GM12891 (cell line): Measurements from ENCODE around the gene ERGIC2.

Source experiments
- POLR2A ChIP-seq: IDR thresholded peaks from 2 replicates; pipeline ENCODE4 v1.6.1; 2011; ENCODE audit warnings: low read depth, low read length, control low read depth
- POLR2AphosphoS5 ChIP-seq: IDR thresholded peaks from 2 replicates; pipeline ENCODE4 v1.6.1; 2011; ENCODE audit warnings: low read depth, low read length, control low read depth
- POU2F2 ChIP-seq: IDR thresholded peaks from 2 replicates; pipeline ENCODE4 v1.6.1; 2011; ENCODE audit warnings: low read depth, mild to moderate bottlenecking, control low read depth, low read length, moderate library complexity
- SPI1 ChIP-seq: IDR thresholded peaks from 2 replicates; pipeline ENCODE4 v1.6.1; 2011; ENCODE audit warnings: low read depth, low read length, control low read depth
- TAF1 ChIP-seq: IDR thresholded peaks from 2 replicates; pipeline ENCODE4 v1.6.1; 2011; ENCODE audit warnings: low read depth, low read length, control low read depth

DNA sequence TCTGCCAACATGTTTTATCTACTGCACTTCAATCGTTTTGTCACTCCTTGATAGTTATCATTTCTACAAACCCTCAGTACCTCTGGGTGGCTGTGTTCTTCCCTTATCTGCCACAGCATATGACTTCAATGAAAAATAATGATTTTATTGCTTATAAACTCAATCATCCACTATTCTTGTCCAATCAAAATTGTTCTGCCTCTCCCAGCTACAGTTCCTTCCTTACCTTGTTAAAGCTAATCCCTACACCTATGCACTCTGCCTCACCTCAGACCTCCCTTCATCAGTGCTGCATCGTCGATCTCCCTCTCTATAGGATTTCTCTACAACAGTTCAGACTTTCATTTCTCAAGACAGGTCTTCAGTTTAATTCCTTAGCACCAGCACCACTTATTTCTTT lies 58.8 kb downstream of the ERGIC2 start:
- no peak for TF ChIP-seq TAF1
- no peak for TF ChIP-seq POLR2A
- no peak for TF ChIP-seq POLR2AphosphoS5
- no peak for TF ChIP-seq POU2F2
- TF ChIP-seq SPI1 = no peak
